GM19463 (cell line): ENCODE data around the gene RNF208.
"Not testable (repeated sequence)": the region's sequence is repeated elsewhere in the genome, so short reads cannot be mapped to it uniquely, and the experiment has no call there.

ENCODE experiments used
- ATAC-seq: cut with Tn5 transposase; IDR thresholded peaks from one replicate; pipeline ENCODE4 v1.9.1; 2021; ENCODE audit warnings: mild to moderate bottlenecking, moderate library complexity; ENCODE audit not compliant: unreplicated experiment

RNF208 gene

GRCh38 chr9:137222190-137223077 is at the start of gene RNF208:
Gene RNF208 (minus strand): TSS chr9:137222240. CDS start chr9:137221212, 1,028 bp downstream.
- no peak for ATAC-seq

DNA sequence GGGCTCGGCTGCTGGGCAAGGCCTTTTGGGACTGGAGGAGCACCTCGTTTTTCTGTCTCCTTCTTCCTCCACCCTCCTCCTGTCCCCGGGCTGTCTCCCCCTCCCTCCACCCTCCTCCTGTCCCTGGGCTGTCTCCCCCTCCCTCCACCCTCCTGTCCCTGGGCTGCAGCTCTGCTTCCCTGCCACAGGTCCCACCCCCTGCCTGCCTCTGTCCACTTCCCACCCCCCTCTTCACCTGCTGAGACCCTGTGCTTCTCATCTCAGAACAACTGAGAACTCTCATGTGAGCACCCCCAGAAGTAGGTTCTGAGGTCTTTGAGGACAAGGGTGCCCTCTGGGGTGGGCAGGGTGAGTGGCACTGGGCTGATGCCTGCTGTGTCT is 49.6 kb upstream of the RNF208 start:
- ATAC-seq = no peak

GRCh38 chr9:137270929-137271695 is 49.1 kb upstream of the RNF208 start:
- no peak for ATAC-seq

DNA sequence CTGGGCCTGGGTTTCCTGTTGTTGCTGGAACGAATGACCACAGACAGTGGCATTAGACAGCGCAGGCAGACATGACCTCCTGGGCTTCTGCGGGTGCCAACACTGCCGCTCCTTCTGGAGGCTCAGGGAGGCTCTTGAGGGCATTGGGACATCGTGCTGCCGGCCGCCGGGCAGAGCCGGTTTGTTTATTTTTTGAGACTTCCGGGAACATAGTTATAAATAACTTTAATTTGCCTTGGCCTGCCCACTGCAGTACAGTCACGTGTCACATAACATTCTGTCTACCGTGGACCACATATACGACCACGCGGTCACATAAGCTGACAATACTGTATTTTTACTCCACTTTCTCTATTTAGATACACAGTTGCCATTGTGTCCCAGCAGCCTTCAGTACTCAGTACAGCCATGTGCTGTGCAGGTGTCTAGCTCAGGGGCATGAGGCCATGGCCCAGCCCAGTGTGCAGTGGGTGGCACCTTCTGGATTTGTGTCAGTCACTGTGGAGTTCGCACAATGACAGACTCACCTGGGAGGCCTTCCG is 47.3 kb upstream of the RNF208 start:
- ATAC-seq = no peak

DNA sequence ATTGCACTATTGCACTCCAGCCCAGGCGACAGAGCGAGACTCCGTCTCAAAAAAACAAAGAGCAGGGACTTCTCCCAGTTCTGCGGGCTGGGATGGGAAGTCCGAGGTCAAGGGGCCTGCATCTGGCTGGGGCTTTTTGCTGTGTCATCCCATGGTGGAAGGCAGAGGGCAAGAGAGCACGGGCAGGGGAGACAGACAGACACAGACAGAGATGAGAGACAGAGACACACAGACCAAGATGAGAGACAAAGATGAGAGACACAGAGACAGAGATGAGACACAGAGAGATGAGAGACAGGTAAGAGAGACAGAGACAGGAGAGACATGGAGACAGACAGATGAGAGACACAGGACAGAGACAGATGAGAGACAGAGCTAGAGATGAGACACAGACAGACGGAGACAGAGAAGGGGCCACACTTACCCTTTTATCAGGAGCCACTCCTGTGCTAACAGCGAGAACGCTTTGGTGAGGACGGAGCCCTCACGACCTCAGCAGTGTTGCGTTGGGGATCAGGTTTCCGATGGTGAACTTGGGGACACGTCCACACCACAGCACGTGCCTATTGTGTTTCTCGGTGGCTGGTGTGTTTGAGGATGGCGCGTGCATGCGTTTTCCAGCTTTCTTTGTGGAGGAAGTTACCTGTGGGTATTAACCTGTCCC is 46.6 kb upstream of the RNF208 start:
- no peak for ATAC-seq

- no peak for ATAC-seq
These were observed 45.9 kb upstream of the RNF208 start for GRCh38 chr9:137267933-137268355.

DNA sequence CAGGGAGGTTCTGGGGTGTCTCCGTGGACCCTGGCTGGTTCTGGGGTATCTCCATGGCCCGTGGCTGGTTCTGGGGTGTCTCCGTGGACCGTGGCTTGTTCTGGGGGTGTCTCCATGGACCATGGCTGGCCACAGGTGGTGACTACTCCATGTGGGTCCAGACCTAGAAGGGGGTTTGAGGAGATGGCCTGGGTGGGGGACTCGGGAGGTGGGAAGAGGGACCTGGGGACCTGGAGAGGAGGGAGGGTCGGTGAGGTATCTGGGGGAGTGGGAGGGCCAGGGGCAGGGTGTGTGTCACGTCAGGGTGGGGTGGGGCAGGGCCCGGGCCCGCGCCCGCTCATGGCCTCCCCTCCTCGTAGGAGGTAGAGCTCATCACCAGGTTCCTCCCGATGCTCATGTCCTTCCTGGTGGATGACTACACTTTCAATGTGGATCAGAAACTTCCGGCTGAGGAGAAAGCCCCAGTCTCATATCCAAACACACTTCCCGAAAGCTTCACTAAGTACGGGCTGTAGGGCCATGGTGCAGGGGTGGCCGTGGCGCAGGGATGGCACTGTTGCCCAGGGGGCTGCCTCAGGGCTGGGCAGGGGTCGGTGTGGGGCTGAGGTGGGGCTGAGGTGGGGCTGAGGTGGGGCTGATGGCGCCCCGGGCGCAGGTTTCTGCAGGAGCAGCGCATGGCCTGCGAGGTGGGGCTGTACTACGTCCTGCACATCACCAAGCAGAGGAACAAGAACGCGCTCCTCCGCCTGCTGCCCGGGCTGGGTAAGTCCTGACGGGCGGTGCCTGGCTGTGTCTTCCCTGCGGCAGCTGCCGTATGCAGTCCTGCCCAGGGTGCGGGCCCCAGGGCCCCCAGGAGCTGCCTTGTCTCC is 44.8 kb upstream of the RNF208 start:
- no peak for ATAC-seq

DNA sequence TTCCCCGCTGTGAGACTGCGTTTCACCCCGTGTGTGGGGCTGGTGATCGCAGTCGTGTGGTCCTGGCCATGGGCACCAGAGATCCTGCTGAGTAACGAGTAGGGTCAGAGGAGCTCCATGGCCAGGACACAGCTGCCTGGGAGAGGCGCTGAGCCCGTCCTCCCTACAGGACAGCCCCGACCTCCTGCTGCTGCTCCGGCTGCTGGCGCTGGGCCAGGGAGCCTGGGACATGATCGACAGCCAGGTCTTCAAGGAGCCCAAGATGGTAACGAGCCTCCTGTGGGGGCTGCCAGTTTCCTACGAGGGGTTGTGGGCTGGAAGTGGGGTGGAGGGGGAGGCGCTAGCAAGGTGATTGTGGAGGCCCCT is 44.1 kb upstream of the RNF208 start:
- ATAC-seq = no peak

- no peak for ATAC-seq
These were observed 43.6 kb upstream of the RNF208 start for GRCh38 chr9:137265496-137266161.

GRCh38 chr9:137264067-137264466 is 42.0 kb upstream of the RNF208 start:
- ATAC-seq = no peak

- ATAC-seq = no peak
These were observed 41.5 kb upstream of the RNF208 start for GRCh38 chr9:137263506-137263905.

- no peak for ATAC-seq
These were observed 40.9 kb upstream of the RNF208 start for GRCh38 chr9:137262909-137263285.

DNA sequence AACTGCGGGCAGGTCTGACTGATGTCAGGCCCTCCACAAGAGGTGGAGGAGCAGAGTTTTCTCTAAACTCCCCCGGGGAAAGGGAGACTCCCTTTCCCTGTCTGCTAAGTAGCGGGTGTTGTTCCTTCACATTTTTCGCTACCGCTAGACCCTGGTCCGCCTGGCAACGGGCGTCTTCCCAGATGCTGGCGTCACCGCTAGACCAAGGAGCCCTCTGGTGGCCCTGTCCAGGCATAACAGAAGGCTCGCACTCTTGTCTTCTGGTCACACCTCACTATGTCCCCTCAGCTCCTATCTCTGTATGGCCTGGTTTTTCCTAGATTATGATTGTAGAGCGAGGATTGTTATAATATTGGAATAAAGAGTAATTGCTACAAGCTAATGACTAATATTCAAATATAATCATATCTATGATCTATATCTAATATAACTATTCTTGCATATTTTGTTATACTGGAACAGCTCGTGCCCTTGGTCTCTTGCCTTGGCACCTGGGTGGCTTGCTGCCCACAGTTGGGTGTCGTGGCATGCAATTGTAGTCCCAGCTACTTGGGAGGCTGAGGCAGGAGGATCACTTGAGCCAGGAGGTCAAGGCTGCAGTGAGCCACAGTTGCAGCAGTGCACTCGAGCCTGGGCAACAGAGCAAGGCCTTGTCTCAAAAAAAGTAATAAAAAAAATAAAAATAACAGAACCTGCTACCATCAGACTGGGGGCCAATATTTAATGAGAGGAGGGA is 40.3 kb upstream of the RNF208 start:
- ATAC-seq = not testable (repeated sequence)

- no peak for ATAC-seq
These were observed 34.8 kb upstream of the RNF208 start for GRCh38 chr9:137256856-137257255.

GRCh38 chr9:137256362-137256761 is 34.3 kb upstream of the RNF208 start:
- ATAC-seq = no peak

- peak; percentile 25 for ATAC-seq
These were observed 33.5 kb upstream of the RNF208 start for GRCh38 chr9:137255448-137256114.

GRCh38 chr9:137254624-137255447 is 32.8 kb upstream of the RNF208 start, which contains the start of gene NELFB:
Gene NELFB (plus strand): TSS chr9:137255327.
- peak; percentile 81 for ATAC-seq
